Activated naive CD4-positive, alpha-beta T cell treated with anti-CD3 and anti-CD28 coated beads, Interleukin-2, amount 50 U/mL, for 16 hours (primary cell): Measurements from ENCODE around the gene CCNI.

ENCODE experiments used
- DNase-seq: peaks from one replicate; pipeline ENCODE4 v3.0.0-alpha.2; 2020

CCNI gene

DNA sequence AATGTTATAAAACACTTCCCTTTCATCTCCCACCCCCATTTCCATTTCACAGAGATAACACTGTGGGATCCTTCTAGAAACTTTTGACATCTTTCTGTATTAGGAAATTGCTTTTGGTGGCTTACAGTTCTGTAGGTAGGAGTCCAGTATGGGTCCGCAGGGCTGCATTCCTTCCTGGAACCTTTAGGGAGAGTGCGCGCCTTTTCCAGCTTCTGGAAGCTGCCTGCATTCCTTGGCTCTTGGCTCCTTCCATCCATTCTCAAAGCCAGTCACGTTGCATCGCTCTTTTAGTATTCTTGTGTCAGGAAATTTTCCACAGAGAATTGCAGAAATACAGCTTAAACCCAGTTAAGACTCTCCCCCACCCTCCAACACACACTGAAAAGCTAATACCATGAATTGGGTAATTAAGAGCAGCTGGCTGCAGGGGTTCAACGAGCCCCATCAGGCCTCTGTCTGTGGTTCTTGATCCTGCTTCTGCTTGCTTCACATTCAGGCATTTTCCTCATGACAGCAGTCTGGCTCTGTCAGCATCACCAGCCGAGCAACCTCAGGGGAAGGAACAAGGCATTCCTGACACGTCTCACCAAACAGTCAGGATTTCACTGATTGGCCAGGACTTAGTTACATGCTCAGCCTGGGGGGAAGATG lies 77.4 kb downstream of the CCNI start:
- no peak for DNase-seq

DNA sequence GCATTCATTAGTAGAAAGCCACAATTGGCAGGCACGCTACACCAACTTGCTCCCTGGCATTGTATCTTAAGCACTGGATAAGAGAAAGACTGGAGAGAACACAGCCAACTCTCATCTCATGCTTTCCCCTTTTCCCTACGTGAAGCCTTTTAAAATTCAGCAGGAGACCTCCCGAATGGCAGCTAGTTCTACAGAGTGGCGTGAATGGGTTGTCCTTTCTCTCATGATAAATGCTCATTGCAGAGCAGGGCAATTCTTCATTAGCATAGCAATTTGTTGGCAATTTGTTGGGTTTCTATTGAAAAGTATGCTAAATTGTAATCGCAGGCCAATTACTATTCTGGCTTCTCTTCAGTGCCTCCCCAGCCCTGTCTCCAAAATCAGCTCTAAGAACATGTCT lies 78.3 kb downstream of the CCNI start:
- no peak for DNase-seq
